ENCODE measurements around the gene IGF1R.
A peak's percentile ranks its signal among the peaks of the same experiment; 100 is the strongest.

- TF ChIP-seq POLR2A (IDR thresholded peaks at IDR 0.05) (no peak), CTCF (IDR thresholded peaks at IDR 0.05) (no peak), EP300 (IDR thresholded peaks at IDR 0.05) (no peak), POLR2AphosphoS5 (IDR thresholded peaks at IDR 0.05) (peak in 1 of 3 donors; percentile 52)
Observed at GRCh38 chr15:98727115-98728040, 79.0 kb downstream of the IGF1R start.

All from suprapubic skin (tissue), 4 donors.